PC-3 (cell line): ENCODE measurements around the gene CSAD.

Experiments used
- CTCF ChIP-seq: fragments of 300-600 bp; sonication (generic); conservative IDR thresholded peaks from 2 replicates; pipeline ENCODE4 v1.5.1; 2017; ENCODE audit warnings: antibody characterized with exemption, low read depth, mild to moderate bottlenecking, low read length
- EZH2 ChIP-seq: fragments of 300-600 bp; sonication (generic); IDR thresholded peaks from one replicate; pipeline ENCODE4 v1.6.1; 2017; ENCODE audit warnings: antibody characterized with exemption, mild to moderate bottlenecking, low read length; ENCODE audit not compliant: unreplicated experiment
- EZH2phosphoT487 ChIP-seq: fragments of 300-600 bp; sonication (generic); IDR thresholded peaks from 2 replicates; pipeline ENCODE4 v1.6.1; 2018; ENCODE audit warnings: mild to moderate bottlenecking, antibody characterized with exemption, low read length, borderline replicate concordance

DNA sequence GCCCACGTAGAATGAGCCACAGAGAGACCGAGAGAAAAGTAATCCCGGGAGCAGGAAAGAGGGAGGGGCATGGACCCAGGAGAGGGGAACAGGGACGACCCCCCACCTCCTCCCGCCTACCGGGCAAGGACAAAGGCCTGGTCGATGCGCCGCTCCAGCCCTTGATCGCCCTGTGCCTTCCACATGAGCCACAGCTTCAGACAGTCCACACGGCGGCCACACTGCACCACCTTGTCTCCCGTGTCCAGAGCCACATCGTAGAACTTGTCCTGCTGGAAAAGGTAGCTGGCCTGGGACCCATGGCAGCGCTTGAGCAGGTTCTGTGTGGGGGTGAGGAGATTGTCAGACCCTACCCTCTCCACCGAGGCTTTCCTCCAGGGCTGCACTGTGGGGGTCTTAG is 20.7 kb downstream of the CSAD start:
- no peak for TF ChIP-seq EZH2
- TF ChIP-seq CTCF = no peak
- no peak for TF ChIP-seq EZH2phosphoT487
